Activated CD4-positive, alpha-beta T cell treated with anti-CD3 and anti-CD28 coated beads for 36 hours (primary cell): ENCODE measurements around the gene DIDO1. TPM values are rescaled to one million over a fixed set of nuclear protein-coding genes. Genes with fewer than 3 reads are reported as not detected.

Source experiments
- ATAC-seq: fragments of 200-7000 bp; cut with Tn5 transposase; one replicate; pipeline ENCODE4 v1.10.0; 2021; ENCODE audit warnings: mild to moderate bottlenecking, moderate library complexity
- CTCF ChIA-PET: fragments of 350-600 bp; sonication (Branson Sonifier 250); formaldehyde crosslinking; loops from one replicate; lab custom pipeline; 2021; ENCODE audit warnings: antibody characterized with exemption; lab: Charles Lee
- POLR2A ChIA-PET: fragments of 350-600 bp; sonication (Branson Sonifier 250); formaldehyde crosslinking; loops from one replicate; lab custom pipeline; 2021; ENCODE audit warnings: antibody characterized with exemption, inconsistent platforms; lab: Charles Lee
- DNase-seq: peaks from one replicate; pipeline ENCODE4 v3.0.0-alpha.2; 2020
- H3K27ac Mint-ChIP-seq: one replicate; pipeline ENCODE4 v1.8.0; 2021; ENCODE audit warnings: mixed read lengths
- H3K27me3 Mint-ChIP-seq: one replicate; pipeline ENCODE4 v1.8.0; 2021; ENCODE audit warnings: mixed read lengths
- H3K36me3 Mint-ChIP-seq: one replicate; pipeline ENCODE4 v1.8.0; 2021; ENCODE audit warnings: low read depth, mixed read lengths
- H3K4me1 Mint-ChIP-seq: one replicate; pipeline ENCODE4 v1.8.0; 2021; ENCODE audit warnings: mixed read lengths
- H3K4me3 Mint-ChIP-seq: one replicate; pipeline ENCODE4 v1.8.0; 2021; ENCODE audit warnings: mild to moderate bottlenecking, moderate library complexity, mixed read lengths
- H3K9me3 Mint-ChIP-seq: one replicate; pipeline ENCODE4 v1.8.0; 2021; ENCODE audit warnings: low read depth, mixed read lengths
- intact Hi-C, 2 experiments: fragments of 100-400 bp; cut with DNase I in 1 of 2; cut with micrococcal nuclease in 1 of 2; formaldehyde crosslinking; loops; one replicate each; pipeline versions ENCODE4 v1.14.2 to v1.15.1; 2022 to 2024; cut with DNase I, micrococcal nuclease
- total RNA-seq, 2 experiments: library from RNA; stranded (reverse); gene quantifications; one replicate each; pipeline ENCODE4 v1.2.3, GENCODE V29; 2021

The DIDO1 gene
- 10 to 100 TPM; 43.7 to 49.7 TPM for total RNA-seq

DNA sequence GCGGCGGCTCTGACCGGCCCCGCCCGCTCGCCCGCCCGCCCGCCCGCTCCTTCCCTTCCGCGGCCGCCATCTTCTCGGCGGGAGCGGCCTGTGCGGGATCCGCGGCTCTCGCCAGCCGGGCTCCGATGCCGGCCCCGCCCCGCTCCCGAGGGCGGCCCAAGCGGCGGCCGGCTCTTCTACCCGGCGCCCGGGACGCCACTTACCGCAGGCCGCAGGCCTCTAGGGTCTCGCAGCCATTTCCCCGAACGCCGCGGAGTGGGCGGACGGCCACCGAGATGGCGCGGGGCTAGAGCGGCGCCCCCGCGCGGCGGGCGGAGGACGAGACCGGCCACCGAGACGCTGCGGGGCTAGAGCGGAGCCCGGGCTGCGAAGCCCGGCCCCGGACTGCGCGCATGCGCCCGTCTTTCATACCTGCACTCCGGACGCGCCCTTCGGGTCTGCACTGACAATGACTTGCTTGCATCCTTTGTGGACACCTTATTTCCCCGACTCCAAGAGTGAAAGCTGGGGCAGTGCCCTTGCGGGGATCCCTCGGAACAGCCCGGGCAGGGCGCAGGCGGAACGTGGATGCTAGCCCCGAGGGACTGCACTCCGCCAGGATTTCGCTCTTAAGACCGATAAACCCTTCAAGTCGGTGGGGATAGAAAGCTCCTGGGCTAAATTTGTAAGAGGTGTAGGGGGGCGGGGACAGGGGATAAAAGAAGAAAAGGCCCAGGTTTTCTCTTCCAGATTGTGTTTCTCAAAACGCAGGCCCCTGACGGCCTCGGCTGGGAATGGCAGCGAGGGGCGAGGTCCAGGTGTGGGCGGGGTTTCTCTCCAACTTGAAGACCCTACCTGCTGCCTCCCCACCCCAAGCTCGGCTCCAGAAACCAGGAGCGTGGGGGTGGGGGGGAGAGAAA, at the start of gene DIDO1:
TSS of gene DIDO1 (minus strand) at position 277 of the 899 bp plus-strand sequence.
- Mint-ChIP-seq H3K9me3 (no peaks in the 10 kb centered on the region), H3K4me3 (peak within 1 kb of the TSS; percentile 94), H3K27me3 (no peaks in the 10 kb centered on the region), H3K27ac (peak within 1 kb of the TSS; percentile 96), H3K36me3 (peaks cover 13% of the 10 kb centered on the region), H3K4me1 (peaks cover 64% of the 10 kb centered on the region)
- peak; percentile 78 for ATAC-seq
- POLR2A ChIA-PET = interaction anchor here (0.7 to 2.9 kb wide), 2 partner anchors 10 to 11 kb away, joined by 3 to 18 read pairs; partner anchors contain the start of gene GID8
- CTCF ChIA-PET = interaction anchor here (1.0 to 3.9 kb wide), 6 partner anchors 8 to 25 kb away, joined by 3 to 15 read pairs (median 4); partner anchors contain the start of gene GID8
- peak; percentile 94 for DNase-seq
- intact Hi-C loops = loop anchor here (1.0 to 10.0 kb wide), 11 partner anchors 11 to 784 kb away; partner anchors contain the start of genes ADRM1 (in 1 of the 2), ARFGAP1 (in 1 of the 2), GMEB2 (in 1 of the 2) and PSMA7 (in 1 of the 2)

DNA sequence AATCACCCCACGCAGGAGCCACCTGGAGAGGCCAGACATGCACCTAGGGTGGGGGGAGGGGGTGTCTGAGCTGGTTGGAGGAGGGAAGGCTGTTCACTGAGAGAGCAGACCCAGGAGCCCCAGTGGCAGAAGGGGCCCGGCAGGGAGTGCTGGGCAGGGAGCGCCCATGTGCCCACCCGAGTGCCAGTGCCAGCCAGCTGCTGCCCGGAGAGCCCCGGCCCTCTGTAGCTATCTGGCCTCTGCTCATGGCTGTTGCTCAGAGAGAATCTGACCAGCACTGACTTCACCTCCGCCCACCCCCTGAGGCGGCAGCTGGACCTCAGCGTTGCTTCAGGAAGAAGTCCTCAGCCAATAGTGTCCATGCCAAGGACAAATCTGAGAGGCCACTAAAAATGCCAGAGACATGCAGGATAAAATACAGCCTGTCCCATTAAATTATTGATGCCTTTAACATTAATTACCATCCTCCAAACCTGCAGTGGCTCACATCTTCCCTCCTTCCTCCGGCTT, 49.0 kb upstream of the DIDO1 start:
- DNase-seq (no peak), ATAC-seq (no peak)
- ChIA-PET POLR2A (no interaction called here), CTCF (interaction anchor here (0.5 to 1.1 kb wide), 5 partner anchors 10 to 840 kb away, joined by 3 to 5 read pairs (median 3); no protein-coding TSS in a partner anchor)
- intact Hi-C loops = no loop called here
- peaks cover 33% of the 10 kb centered on the region for H3K4me1 Mint-ChIP-seq
- peaks cover 53% of the 10 kb centered on the region for H3K27me3 Mint-ChIP-seq
- no peak overlapping the region for H3K4me3 Mint-ChIP-seq
- H3K36me3 Mint-ChIP-seq = no peaks in the 10 kb centered on the region
- no peak overlapping the region for H3K27ac Mint-ChIP-seq
- no peaks in the 10 kb centered on the region for H3K9me3 Mint-ChIP-seq

DNA sequence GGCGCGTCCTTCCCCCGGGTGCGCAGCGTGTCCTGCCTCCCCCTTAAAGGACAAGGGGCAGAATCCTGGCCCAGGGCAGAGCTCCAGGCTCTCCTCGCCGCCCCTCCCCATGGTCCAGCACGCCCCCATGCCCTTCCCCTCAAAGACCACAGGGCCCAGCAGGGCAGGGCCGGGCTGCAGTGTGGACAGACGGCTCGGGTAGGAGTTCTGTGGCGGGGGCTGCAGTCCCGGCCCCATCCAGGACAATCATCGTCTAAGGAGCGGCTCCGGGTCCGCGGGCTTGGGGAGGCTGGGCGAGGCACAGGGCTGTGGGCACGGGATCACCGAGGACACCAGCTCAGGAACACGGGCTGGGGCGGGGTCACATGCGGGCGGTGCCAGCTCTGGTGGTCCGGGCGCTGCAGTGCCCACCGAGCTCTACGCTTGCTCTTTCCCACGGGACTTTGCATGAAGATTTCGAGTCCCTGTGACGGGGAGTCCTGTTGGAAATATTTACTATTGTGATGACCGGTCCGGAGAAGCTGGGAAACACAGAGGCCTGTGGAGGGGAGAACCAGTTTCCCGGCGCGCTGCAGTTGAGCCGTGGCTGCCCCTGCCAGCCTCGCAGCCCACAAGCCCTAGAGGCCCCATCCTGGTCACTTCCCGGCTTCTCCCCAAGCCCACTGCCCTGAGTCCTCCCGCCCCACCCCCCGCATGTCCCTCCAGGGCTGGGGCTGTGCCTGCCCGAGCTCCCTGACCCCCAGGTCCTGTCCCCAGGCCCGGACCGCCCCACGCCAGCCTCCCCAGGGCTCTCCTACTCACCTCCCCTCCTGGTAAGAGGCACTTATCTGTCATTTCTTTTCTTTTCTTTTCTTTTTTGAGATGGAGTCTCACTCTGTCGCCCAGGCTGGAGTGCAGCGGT, 46.8 kb upstream of the DIDO1 start:
- CTCF ChIA-PET = interaction anchor here (0.6 to 1.6 kb wide), 17 partner anchors 8 to 379 kb away, joined by 3 to 13 read pairs (median 3); no protein-coding TSS in a partner anchor
- DNase-seq (no peak), ATAC-seq (no peak)
- POLR2A ChIA-PET = interaction anchor here (0.6 to 0.8 kb wide), 2 partner anchors 20 to 97 kb away, joined by 3 to 4 read pairs; no protein-coding TSS in a partner anchor
- Mint-ChIP-seq H3K4me3 (no peak overlapping the region), H3K9me3 (no peaks in the 10 kb centered on the region), H3K27me3 (peaks cover 37% of the 10 kb centered on the region), H3K4me1 (peaks cover 25% of the 10 kb centered on the region), H3K27ac (no peak overlapping the region), H3K36me3 (no peaks in the 10 kb centered on the region)
- intact Hi-C loops = loop anchor here (1.0 to 2.0 kb wide), 4 partner anchors 36 to 206 kb away; no protein-coding TSS in a partner anchor

DNA sequence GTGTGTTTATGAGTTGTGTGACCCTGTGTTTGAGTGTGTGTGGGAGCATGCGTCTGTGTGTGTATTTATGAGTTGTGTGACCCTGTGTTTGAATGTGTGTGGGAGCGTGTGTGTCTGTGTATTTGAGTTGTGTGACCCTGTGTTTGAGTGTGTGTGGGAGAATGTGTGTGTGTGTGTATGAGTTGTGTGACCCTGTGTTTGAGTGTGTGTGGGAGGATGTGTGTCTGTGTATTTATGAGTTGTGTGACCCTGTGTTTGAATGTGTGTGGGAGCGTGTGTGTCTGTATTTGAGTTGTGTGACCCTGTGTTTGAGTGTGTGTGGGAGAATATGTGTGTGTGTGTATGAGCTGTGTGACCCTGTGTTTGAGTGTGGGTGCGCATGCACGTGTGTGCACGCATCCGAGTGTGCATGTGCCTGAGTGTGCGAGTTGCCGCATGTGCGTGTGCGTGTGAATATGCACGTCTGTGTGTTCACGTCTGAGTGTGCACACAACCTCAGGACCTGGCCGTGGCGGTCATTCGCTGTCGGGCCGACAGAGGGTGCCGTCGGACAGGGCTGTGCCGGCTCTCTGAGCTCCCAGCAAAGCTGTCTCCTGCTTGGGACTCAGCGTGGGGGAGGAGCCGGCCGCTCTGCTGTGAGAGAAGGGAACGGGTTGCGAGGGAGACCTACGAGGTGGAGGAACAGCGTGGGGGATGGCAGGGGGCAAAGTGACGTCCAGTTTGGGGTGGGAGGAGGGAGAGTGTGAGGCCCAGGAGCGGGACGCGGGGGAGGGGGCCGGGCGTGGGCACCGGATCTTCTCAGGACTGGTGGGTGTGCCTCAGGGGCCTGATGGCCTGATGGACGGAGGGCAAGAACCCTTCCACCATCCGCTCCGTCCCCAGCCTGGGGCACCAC, 45.9 kb upstream of the DIDO1 start:
- intact Hi-C loops = loop anchor here (1.0 to 2.0 kb wide), 3 partner anchors 37 to 131 kb away; no protein-coding TSS in a partner anchor
- Mint-ChIP-seq H3K4me1 (peaks cover 16% of the 10 kb centered on the region), H3K9me3 (no peaks in the 10 kb centered on the region), H3K27me3 (peaks cover 37% of the 10 kb centered on the region), H3K27ac (peak overlapping the region; percentile 11), H3K36me3 (no peaks in the 10 kb centered on the region), H3K4me3 (peak overlapping the region; percentile 4)
- POLR2A ChIA-PET = interaction anchor here (0.6 to 0.8 kb wide), 2 partner anchors 19 to 97 kb away, joined by 3 to 4 read pairs; no protein-coding TSS in a partner anchor
- ATAC-seq = peak; percentile 99
- peak; percentile 93 for DNase-seq
- CTCF ChIA-PET = interaction anchor here (0.6 to 1.6 kb wide), 17 partner anchors 8 to 379 kb away, joined by 3 to 13 read pairs (median 3); no protein-coding TSS in a partner anchor

DNA sequence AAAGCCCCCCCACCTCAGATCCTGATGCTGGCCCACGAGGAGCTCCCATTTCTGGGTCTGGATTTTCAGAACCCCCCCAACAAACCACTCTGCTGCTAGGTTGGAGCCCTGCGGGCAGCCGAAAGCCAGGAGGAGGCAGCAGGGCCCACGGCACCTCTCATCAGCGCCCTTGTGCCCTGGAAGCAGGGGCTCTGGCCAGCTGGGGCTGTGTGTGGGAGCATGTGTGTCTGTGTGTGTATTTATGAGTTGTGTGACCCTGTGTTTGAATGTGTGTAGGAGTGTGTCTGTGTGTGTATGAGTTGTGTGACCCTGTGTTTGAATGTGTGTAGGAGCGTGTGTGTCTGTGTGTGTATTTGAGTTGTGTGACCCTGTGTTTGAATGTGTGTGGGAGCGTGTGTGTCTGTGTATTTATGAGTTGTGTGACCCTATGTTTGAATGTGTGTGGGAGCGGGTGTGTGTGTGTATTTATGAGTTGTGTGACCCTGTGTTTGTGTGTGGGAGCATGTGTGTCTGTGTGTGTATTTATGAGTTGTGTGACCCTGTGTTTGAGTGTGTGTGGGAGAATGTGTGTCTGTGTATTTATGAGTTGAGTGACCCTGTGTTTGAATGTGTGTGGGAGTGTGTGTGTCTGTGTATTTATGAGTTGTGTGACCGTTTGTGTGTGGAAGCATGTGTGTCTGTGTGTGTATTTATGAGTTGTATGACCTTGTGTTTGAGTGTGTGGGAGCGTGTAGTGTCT, 45.1 kb upstream of the DIDO1 start:
- no peak for DNase-seq
- CTCF ChIA-PET = interaction anchor here (0.7 to 1.8 kb wide), 5 partner anchors 8 to 40 kb away, joined by 3 to 13 read pairs (median 5); no protein-coding TSS in a partner anchor
- H3K4me3 Mint-ChIP-seq = no peak overlapping the region
- H3K4me1 Mint-ChIP-seq = peaks cover 12% of the 10 kb centered on the region
- H3K27ac Mint-ChIP-seq = peak overlapping the region; percentile 11
- no peak for ATAC-seq
- intact Hi-C loops = no loop called here
- H3K36me3 Mint-ChIP-seq = no peaks in the 10 kb centered on the region
- POLR2A ChIA-PET = no interaction called here
- H3K9me3 Mint-ChIP-seq = no peaks in the 10 kb centered on the region
- H3K27me3 Mint-ChIP-seq = peaks cover 32% of the 10 kb centered on the region

DNA sequence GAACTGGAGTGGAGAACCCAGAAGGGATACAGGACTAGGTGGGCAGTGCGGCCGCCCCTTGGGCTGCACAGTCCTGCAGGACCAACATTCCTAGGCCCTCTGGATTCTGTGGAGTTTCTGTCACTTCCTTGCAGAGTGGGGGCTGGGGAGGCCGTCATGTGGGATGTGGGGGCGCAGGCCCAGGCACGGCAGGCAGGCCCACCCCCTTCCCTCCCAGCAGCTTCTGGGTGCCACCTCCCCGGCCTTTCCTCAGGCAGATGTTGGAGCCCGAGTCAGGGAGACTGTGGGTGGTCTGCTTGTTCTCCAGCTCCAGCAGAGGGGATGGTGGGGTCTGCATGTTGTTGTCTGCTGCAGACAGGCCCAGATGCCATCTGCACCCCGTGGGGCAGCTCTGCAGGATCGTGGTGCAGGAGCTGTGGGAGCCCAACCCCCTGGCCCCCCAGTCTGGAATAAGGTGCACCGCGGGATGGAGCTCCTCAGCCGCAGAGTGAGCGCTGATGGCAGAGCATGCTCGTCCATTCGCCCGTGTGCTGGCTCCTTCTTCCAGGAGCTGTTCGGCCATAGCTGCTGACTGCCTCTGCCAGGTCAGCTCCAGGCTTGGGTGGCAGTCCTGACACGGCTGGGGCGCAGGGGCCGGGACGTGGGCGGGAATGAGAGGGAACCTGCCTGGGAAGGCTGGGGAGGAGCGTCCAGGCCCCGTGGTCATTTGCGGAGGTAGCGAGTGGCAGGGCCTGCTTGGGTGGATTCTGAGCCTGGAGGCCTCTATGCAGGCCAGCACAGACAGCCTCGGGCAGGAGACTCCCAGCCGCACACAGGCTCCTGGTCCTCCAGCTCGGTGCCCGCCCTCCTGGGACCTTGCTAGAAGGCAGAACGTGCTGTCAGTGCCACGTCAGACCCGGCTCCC, 44.3 kb upstream of the DIDO1 start:
- Mint-ChIP-seq H3K4me1 (peaks cover 12% of the 10 kb centered on the region), H3K36me3 (no peaks in the 10 kb centered on the region), H3K27me3 (peaks cover 28% of the 10 kb centered on the region), H3K4me3 (no peak overlapping the region), H3K9me3 (no peaks in the 10 kb centered on the region), H3K27ac (no peak overlapping the region)
- ChIA-PET POLR2A (no interaction called here), CTCF (interaction anchor here (0.6 to 1.8 kb wide), 6 partner anchors 9 to 40 kb away, joined by 3 to 10 read pairs (median 3); no protein-coding TSS in a partner anchor)
- no peak for ATAC-seq
- no peak for DNase-seq
- intact Hi-C loops = no loop called here

DNA sequence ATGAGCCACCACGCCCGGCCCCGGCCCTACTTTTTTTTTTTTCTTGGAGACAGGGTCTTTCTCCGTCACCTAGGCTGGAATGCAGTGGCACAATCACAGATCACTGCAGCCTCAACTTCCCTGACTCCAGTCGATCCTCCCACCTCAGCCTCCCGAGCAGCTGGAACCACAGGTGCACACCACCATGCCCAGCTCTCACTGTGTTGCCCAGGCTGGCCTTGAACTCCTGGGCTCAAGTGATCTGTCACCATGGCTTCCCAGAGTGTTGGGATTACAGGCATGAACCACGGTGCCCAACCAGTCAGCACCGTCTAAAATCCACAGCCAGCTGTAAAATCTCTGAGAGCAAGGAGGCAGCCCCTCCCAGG, 43.6 kb upstream of the DIDO1 start:
- POLR2A ChIA-PET = no interaction called here

DNA sequence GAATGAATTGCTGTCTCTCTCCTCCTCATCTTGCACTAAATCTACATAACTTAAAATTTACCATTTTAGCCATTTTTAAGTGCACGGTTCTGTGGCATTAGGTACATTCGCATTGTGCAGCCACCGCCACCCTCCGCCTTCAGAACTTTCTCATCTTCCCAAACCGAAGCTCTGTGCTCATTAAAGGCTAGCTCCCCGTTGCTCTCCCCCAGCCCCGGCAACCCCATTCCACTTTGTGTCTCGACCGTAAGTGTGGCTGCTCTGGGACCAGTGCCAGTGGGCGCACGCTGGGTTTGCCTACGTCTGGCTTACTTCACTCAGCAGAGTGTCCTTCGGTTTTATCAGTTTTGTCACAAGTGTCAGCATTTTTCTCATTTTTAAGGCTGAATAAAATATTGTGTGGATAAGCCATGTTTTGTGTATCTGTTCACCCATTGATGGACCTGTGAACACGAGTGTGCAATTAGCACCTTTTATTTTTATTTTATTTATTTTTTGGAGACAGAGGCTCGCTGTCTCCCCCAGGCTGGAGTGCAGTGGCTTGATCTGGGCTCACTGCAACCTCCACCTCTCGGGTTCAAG, 43.0 kb upstream of the DIDO1 start:
- peaks cover 20% of the 10 kb centered on the region for H3K27me3 Mint-ChIP-seq
- H3K36me3 Mint-ChIP-seq = no peaks in the 10 kb centered on the region
- no peak overlapping the region for H3K4me3 Mint-ChIP-seq
- no peak overlapping the region for H3K27ac Mint-ChIP-seq
- no peaks in the 10 kb centered on the region for H3K9me3 Mint-ChIP-seq
- H3K4me1 Mint-ChIP-seq = peaks cover 12% of the 10 kb centered on the region
- intact Hi-C loops = no loop called here
- no peak for ATAC-seq
- CTCF ChIA-PET = interaction anchor here (0.7 to 1.4 kb wide), 2 partner anchors 12 to 441 kb away, joined by 3 read pairs; no protein-coding TSS in a partner anchor
- POLR2A ChIA-PET = no interaction called here
- no peak for DNase-seq

More for the DNA sequence above, 43.6 kb upstream of the DIDO1 start:
- H3K4me3 Mint-ChIP-seq = no peak overlapping the region
- peaks cover 12% of the 10 kb centered on the region for H3K4me1 Mint-ChIP-seq
- no peaks in the 10 kb centered on the region for H3K36me3 Mint-ChIP-seq
- ATAC-seq (no peak), DNase-seq (no peak)
- intact Hi-C loops = no loop called here
- H3K9me3 Mint-ChIP-seq = no peaks in the 10 kb centered on the region
- H3K27me3 Mint-ChIP-seq = peaks cover 27% of the 10 kb centered on the region
- CTCF ChIA-PET = interaction anchor here (1.4 to 1.8 kb wide), 3 partner anchors 10 to 39 kb away, joined by 3 to 10 read pairs (median 5); no protein-coding TSS in a partner anchor
- H3K27ac Mint-ChIP-seq = no peak overlapping the region
